Brain microvascular endothelial cell (primary cell): ENCODE results near the gene TMEM232.

Source experiments
- DNase-seq: peaks from one replicate; pipeline ENCODE4 v3.0.0-alpha.2; 2020
- H3K27ac ChIP-seq: fragments of 250-450 bp; sonication (Bioruptor Pico); 2 replicates; pipeline ENCODE4 v1.5.1; 2020; ENCODE audit warnings: mild to moderate bottlenecking, moderate library complexity
- H3K27me3 ChIP-seq: fragments of 250-450 bp; sonication (Bioruptor Pico); replicated peaks from 2 replicates; pipeline ENCODE4 v1.5.1; 2020; ENCODE audit warnings: mild to moderate bottlenecking
- H3K36me3 ChIP-seq: fragments of 250-450 bp; sonication (Bioruptor Pico); replicated peaks from 2 replicates; pipeline ENCODE4 v1.5.1; 2020; ENCODE audit warnings: mild to moderate bottlenecking
- H3K4me3 ChIP-seq: 2 replicates; pipeline ENCODE4 v1.5.1; 2011; ENCODE audit warnings: low read depth, mild to moderate bottlenecking, control low read depth, low read length, moderate library complexity
- CTCF ChIP-seq: IDR thresholded peaks from 2 replicates; pipeline ENCODE4 v1.5.1; 2011; ENCODE audit warnings: low read depth, mild to moderate bottlenecking, moderate library complexity, low read length, control low read depth, inconsistent platforms; ENCODE audit errors: missing control alignments
- in situ Hi-C: cut with HindIII; loops from 2 replicates; pipeline ENCODE4 v1.10.0; 2017; ENCODE audit warnings: low sequenced_read_pairs, low pct_ligation_motif_present

TMEM232 gene

GRCh38 chr5:110469486-110469885, 257.0 kb downstream of the TMEM232 start:
- TF ChIP-seq CTCF, result no peak
- Histone ChIP-seq H3K27ac (no peak overlapping the region), H3K27me3 (no peaks in the 10 kb centered on the region), H3K4me3 (no peak overlapping the region), H3K36me3 (no peaks in the 10 kb centered on the region)
- DNase-seq, result no peak
- in situ Hi-C loops, result no loop called here

GRCh38 chr5:110463106-110463505, 263.4 kb downstream of the TMEM232 start:
- Histone ChIP-seq H3K4me3 (no peak overlapping the region), H3K27me3 (no peaks in the 10 kb centered on the region), H3K27ac (no peak overlapping the region), H3K36me3 (no peaks in the 10 kb centered on the region)
- in situ Hi-C loops, result no loop called here
- no peak for TF ChIP-seq CTCF
- DNase-seq, result no peak

- no peak for DNase-seq
- TF ChIP-seq CTCF, result no peak
- H3K36me3 ChIP-seq, result no peaks in the 10 kb centered on the region
- no peaks in the 10 kb centered on the region for H3K27me3 ChIP-seq
- in situ Hi-C loops, result no loop called here
- H3K27ac ChIP-seq, result no peak overlapping the region
- no peak overlapping the region for H3K4me3 ChIP-seq
Measured at GRCh38 chr5:110460837-110461236, 265.6 kb downstream of the TMEM232 start.

GRCh38 chr5:110458313-110458712, 268.2 kb downstream of the TMEM232 start:
- Histone ChIP-seq H3K27me3 (no peaks in the 10 kb centered on the region), H3K36me3 (no peaks in the 10 kb centered on the region), H3K4me3 (no peak overlapping the region), H3K27ac (no peak overlapping the region)
- DNase-seq, result no peak
- in situ Hi-C loops, result no loop called here
- no peak for TF ChIP-seq CTCF

- H3K27me3 ChIP-seq, result no peaks in the 10 kb centered on the region
- no peak for DNase-seq
- TF ChIP-seq CTCF, result no peak
- H3K4me3 ChIP-seq, result no peak overlapping the region
- no peaks in the 10 kb centered on the region for H3K36me3 ChIP-seq
- in situ Hi-C loops, result no loop called here
- no peak overlapping the region for H3K27ac ChIP-seq
Measured at GRCh38 chr5:110442856-110443255, 283.6 kb downstream of the TMEM232 start.

GRCh38 chr5:110441035-110441434, 285.4 kb downstream of the TMEM232 start:
- peak; percentile 53 for DNase-seq
- in situ Hi-C loops, result no loop called here

More at GRCh38 chr5:110441035-110441434, 285.4 kb downstream of the TMEM232 start:
- TF ChIP-seq CTCF, result peak; percentile 71
- H3K4me3 ChIP-seq, result no peak overlapping the region
- H3K27ac ChIP-seq, result no peak overlapping the region
- no peaks in the 10 kb centered on the region for H3K36me3 ChIP-seq
- H3K27me3 ChIP-seq, result no peaks in the 10 kb centered on the region
